Natural killer cell (primary cell): Measurements from ENCODE around the gene SMYD5. TPM values are rescaled to one million over a fixed set of nuclear protein-coding genes. Genes with fewer than 3 reads are reported as not detected.
A peak's percentile ranks its signal among the peaks of the same experiment; 100 is the strongest.

ENCODE experiments used
- ATAC-seq, 3 donors: fragments of 150-1000 bp in 2 of 3; fragments of 200-7000 bp in 1 of 3; cut with Tn5 transposase; 1 replicate in 1 of 3; 2 replicates in 2 of 3; pipeline ENCODE4 v1.10.0; 2021; ENCODE audit warnings: mild to moderate bottlenecking in 2 of 3, moderate library complexity in 2 of 3
- DNase-seq, 2 donors: peaks; one replicate each; pipeline versions ENCODE4 v3.0.0 to v3.0.0-alpha.2; 2013 to 2021; ENCODE audit warnings: mixed read lengths in 1 of 2
- H3K27ac ChIP-seq: one replicate; pipeline ENCODE4 v1.5.1; 2013; ENCODE audit warnings: mild to moderate bottlenecking, low read length
- H3K27me3 ChIP-seq: one replicate; pipeline ENCODE4 v1.6.1; 2013; ENCODE audit warnings: low read length; ENCODE audit not compliant: control insufficient read depth, insufficient read depth
- H3K36me3 ChIP-seq: one replicate; pipeline ENCODE4 v1.6.1; 2013; ENCODE audit warnings: low read length; ENCODE audit not compliant: control insufficient read depth, insufficient read depth
- H3K4me1 ChIP-seq: one replicate; pipeline ENCODE4 v1.6.1; 2013; ENCODE audit warnings: low read length; ENCODE audit not compliant: control insufficient read depth, insufficient read depth
- H3K4me3 ChIP-seq: one replicate; pipeline ENCODE4 v1.5.1; 2013; ENCODE audit warnings: low read length
- H3K9me3 ChIP-seq: one replicate; pipeline ENCODE4 v1.6.1; 2013; ENCODE audit warnings: low read length; ENCODE audit not compliant: control insufficient read depth, insufficient read depth
- H3K27ac Mint-ChIP-seq, 2 donors: one replicate each; pipeline ENCODE4 v1.8.0; 2022; ENCODE audit warnings: mild to moderate bottlenecking in 2 of 2, mixed read lengths in 2 of 2, moderate library complexity in 1 of 2
- H3K27me3 Mint-ChIP-seq, 2 donors: one replicate each; pipeline ENCODE4 v1.8.0; 2022; ENCODE audit warnings: low read depth in 2 of 2, mixed read lengths in 2 of 2
- H3K36me3 Mint-ChIP-seq: one replicate; pipeline ENCODE4 v1.8.0; 2022; ENCODE audit warnings: mixed read lengths
- H3K4me1 Mint-ChIP-seq, 2 donors: one replicate each; pipeline ENCODE4 v1.8.0; 2022; ENCODE audit warnings: mixed read lengths in 2 of 2
- H3K4me3 Mint-ChIP-seq: one replicate; pipeline ENCODE4 v1.8.0; 2022; ENCODE audit warnings: mild to moderate bottlenecking, moderate library complexity, mixed read lengths
- H3K9me3 Mint-ChIP-seq, 2 donors: one replicate each; pipeline ENCODE4 v1.8.0; 2022; ENCODE audit warnings: mixed read lengths in 2 of 2
- CTCF ChIP-seq: fragments of 200-600 bp; IDR thresholded peaks from one replicate; pipeline ENCODE4 v1.8.0; 2022; ENCODE audit warnings: antibody characterized with exemption
- WGBS: methylation state at CpG from one replicate; pipeline ENCODE4 v1.1.7; 2013; ENCODE audit warnings: missing lambda C conversion rate; ENCODE audit not compliant: insufficient coverage; 5-methylcytosine and 5-hydroxymethylcytosine counted together
- intact Hi-C: fragments of 100-400 bp; cut with micrococcal nuclease; formaldehyde crosslinking; loops from one replicate; pipeline ENCODE4 v1.14.2; 2022
- total RNA-seq, 4 donors: library from RNA; stranded (reverse); fragments of 120-200 nt in 1 of 4; gene quantifications; one replicate each; pipeline versions ENCODE4 v1.2.3 to v1.2.4, GENCODE V29; 2013 to 2022

SMYD5 gene
- total RNA-seq, 3 donors from 2014 or later (not counting 1 experiment from before 2014, with no cell fraction given), result 12.2 to 25.3 (median 12.2) TPM

GRCh38 chr2:73249636-73250035 is 35.6 kb downstream of the SMYD5 start:
- H3K4me3 Mint-ChIP-seq, result no peak overlapping the region
- no peak for TF ChIP-seq CTCF
- Histone ChIP-seq H3K4me3 (no peak overlapping the region), H3K36me3 (peaks cover 92% of the 10 kb centered on the region), H3K9me3 (no peaks in the 10 kb centered on the region), H3K27me3 (no peaks in the 10 kb centered on the region), H3K27ac (no peak overlapping the region), H3K4me1 (no peaks in the 10 kb centered on the region)
- H3K27ac Mint-ChIP-seq, result peak overlapping the region in 1 of 2 donors; percentile 46
- H3K4me1 Mint-ChIP-seq, result peaks cover 0 to 15% of the 10 kb centered on the region in 2 donors
- DNase-seq (no peak), ATAC-seq (no peak)
- H3K27me3 Mint-ChIP-seq, result no peaks in the 10 kb centered on the region
- H3K36me3 Mint-ChIP-seq, result peaks cover 35% of the 10 kb centered on the region
- 95% methylated on average over 9 of the region's 9 CpGs for WGBS
- intact Hi-C loops, result no loop called here
- H3K9me3 Mint-ChIP-seq, result no peaks in the 10 kb centered on the region

- no peak for TF ChIP-seq CTCF
- no peak overlapping the region for H3K4me3 Mint-ChIP-seq
- Histone ChIP-seq H3K4me1 (no peaks in the 10 kb centered on the region), H3K27me3 (no peaks in the 10 kb centered on the region), H3K27ac (no peak overlapping the region), H3K4me3 (no peak overlapping the region), H3K9me3 (no peaks in the 10 kb centered on the region), H3K36me3 (peaks cover 78% of the 10 kb centered on the region)
- H3K9me3 Mint-ChIP-seq, result no peaks in the 10 kb centered on the region
- no peaks in the 10 kb centered on the region for H3K27me3 Mint-ChIP-seq
- 95% methylated on average over 17 of the region's 17 CpGs for WGBS
- H3K4me1 Mint-ChIP-seq, result peaks cover 0 to 15% of the 10 kb centered on the region in 2 donors
- intact Hi-C loops, result no loop called here
- no peak for DNase-seq
- peaks cover 28% of the 10 kb centered on the region for H3K36me3 Mint-ChIP-seq
- no peak for ATAC-seq
- no peak overlapping the region for H3K27ac Mint-ChIP-seq
Measured at GRCh38 chr2:73250872-73251846, 37.1 kb downstream of the SMYD5 start.

- no peaks in the 10 kb centered on the region for H3K9me3 ChIP-seq
- Mint-ChIP-seq H3K36me3 (peaks cover 18% of the 10 kb centered on the region), H3K27me3 (no peaks in the 10 kb centered on the region), H3K9me3 (no peaks in the 10 kb centered on the region), H3K27ac (no peak overlapping the region), H3K4me1 (peaks cover 0 to 13% of the 10 kb centered on the region in 2 donors), H3K4me3 (no peak overlapping the region)
- no peak for TF ChIP-seq CTCF
- no peak overlapping the region for H3K27ac ChIP-seq
- H3K4me3 ChIP-seq, result no peak overlapping the region
- intact Hi-C loops, result no loop called here
- H3K27me3 ChIP-seq, result no peaks in the 10 kb centered on the region
- no peak for DNase-seq
- H3K36me3 ChIP-seq, result peaks cover 66% of the 10 kb centered on the region
- no peaks in the 10 kb centered on the region for H3K4me1 ChIP-seq
- no peak for ATAC-seq
- WGBS, result 90% methylated on average over 16 of the region's 17 CpGs
Measured at GRCh38 chr2:73252238-73253027, 38.4 kb downstream of the SMYD5 start.
